Right hindlimb (tissue), 1 donor: ENCODE measurements around the gene LSR.

Experiments used
- DNase-seq: peaks from one replicate; pipeline ENCODE4 v3.0.0-alpha.2; 2018

LSR gene

DNA sequence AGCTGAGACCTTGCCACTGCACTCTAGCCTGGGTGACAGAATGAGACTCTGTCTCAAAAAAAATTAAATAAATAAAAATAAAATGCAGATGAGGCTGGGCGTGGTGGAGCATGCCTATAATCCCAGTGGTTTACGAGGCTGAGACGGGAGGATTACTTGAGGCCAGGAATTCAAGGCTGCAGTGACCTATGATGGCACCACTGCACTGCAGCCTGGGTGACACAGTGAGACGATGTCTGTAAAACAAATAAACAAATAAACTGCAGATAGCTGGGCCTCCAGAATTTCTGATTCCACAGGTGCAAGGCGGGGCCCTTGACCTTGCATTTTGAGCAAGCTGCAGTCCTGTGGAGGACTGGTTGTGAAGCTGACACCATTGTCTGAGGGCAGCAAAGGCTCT, 40.1 kb downstream of the LSR start:
- DNase-seq: no peak

DNA sequence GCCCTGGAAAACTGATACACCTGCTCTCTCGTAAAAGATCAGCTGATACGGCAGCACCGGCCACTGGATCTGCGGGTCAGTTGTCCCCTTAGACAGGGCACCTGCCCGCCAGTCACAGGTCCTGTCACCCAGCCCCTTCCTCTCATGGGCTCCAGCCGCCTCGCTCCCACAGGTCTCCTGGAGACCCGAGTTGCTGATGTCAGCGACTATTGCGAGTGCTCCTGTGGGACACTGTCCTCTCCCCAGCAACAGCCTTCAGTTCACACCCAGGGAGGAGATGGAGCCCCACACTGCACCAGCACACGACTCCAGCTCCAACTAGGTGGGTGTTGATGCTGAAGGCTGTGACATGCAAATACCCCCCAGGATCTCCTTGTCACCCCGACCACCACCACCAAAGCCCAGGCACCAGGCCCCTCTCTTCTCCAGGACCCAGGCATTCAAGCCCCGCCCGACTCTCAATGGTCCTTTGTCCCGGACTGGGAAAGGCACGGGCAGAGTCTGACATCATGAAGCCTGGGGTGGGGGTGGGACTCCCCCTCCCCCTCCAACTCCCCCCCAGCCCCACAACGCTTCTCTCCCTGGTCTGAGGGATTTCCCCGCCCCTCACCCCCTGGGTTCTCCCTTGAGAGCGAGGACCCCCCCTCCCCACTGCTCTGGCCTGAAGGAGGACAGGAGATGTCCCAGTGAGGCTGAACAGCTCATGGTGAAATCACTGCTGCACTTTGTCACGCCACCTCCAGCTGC, 41.8 kb downstream of the LSR start:
- no peak for DNase-seq

DNA sequence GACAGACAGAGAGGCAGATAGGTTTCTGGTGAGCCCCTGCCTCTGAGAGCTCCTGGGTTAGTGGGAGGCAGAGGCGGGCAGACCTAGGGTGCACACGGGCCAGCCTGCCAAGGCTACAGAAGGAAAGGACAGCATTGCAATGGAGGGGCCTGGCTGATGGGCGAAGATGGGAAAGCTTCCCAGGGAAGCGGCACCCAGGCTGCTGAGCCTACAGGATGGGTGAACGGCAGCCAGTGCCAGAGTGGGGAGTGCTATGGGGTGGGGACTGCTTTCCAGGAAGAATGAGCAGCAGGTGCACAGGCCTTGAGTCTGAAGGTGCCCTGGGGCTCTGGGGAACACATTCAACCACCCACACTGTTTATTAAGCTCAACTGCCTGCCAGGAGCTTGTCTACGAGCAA, 42.5 kb downstream of the LSR start:
- no peak for DNase-seq

DNA sequence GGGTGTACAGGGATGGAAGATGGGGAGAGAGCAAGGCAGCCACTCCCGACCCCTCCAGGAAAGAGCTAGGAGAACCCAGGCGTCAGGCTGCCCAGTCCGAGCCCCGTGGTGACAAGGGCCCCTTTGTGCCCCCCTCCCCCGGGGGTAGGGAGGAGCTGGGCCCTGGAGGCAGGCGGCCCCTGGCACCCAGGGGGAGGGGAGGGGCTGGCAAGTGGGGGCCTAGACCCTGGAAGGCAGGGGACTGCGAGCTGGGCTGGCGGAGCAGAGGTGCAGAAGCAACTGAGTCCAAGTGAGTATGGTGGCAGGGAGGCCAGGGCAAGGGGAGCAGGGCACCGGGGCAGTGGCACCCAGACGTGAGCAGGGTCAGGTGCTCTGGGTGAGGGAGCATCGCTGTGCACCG, 43.1 kb downstream of the LSR start, which contains the start of gene MAG:
Gene MAG (plus strand): TSS at position 246 of the 400 bp plus-strand sequence. CDS start 3,248 bp downstream, outside the sequence.
- DNase-seq: no peak

DNA sequence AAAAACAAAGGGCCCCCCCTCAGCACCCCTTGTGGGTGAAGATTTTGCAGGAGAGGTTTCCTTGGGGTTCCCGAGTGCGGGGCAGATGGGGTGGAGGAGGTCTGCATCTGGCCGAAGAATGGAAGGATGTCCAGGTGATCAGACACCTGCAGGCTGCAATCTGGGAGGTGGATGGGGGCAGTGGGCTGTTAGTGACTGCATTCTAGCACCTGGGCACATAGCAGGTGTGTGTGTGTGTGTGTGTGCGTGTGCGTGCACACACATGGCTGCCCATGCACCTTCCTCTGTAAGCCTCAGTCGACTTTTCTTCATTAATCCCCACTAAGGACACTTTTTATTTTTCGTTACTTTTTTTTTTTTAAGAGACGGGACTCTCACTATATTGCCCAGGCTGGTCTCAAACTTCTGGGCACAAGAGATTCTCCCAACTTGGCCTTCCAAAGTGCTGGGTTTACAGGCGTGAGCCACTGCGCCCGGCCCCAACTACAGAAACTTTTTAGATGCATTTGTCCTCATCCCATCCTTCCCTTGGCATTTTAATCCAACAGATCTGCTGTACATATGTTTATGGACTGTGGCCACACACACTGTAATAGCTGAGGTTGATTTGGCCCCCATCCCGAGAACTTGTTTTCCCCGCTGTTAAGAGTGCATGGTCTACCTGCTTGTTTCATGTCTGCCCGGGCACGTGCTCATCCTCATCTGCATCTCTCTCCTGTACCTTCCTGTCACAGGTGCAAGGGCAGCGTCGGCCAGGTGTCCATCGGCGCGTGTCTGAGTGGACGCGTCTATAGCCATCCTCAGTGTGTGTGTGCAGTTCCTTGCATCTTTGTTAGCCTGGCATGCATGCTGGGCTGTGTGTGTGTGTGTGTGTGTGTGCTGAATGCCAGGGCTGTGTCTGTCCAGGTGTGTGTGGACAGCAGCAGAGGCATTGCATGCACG, 43.9 kb downstream of the LSR start:
- DNase-seq: no peak

DNA sequence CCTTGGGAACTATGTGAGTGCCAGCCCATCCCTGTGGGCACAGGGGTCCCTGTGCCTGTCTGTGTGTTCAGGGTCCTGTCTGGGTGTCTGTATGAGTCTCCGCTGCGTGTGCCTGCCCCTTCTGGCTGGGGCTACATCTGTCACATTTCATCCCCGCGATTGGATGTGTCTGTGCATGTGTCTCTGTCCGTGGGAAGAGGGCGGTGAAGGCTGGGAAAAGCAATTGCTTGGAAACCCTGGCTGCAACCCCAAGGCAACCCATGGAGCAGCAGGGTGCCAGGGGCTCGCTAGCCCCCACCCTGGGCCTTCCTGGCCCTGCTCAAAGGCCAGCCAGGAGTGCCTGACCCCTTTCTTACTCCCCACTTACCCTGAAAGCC, 44.5 kb downstream of the LSR start:
- DNase-seq: no peak

DNA sequence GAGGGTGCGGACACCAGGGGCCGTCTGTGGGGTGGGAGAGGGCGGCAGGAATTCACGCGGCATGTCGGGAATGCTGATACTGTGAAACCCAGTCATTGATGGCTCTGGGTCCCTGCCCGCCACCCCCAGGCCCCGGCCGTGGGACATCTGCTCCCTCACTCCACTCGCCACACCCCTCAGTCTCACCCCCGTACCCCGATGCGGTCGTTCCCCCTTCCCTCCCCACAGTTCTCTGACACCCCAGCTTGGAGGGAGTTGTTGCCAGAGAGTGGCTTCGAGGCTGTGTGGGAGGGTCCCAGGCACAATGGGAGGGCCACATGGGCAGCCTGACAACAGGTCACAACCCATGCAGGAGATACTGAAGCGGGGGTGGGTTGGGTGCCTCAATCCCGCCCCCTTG, 45.0 kb downstream of the LSR start:
- no peak for DNase-seq

DNA sequence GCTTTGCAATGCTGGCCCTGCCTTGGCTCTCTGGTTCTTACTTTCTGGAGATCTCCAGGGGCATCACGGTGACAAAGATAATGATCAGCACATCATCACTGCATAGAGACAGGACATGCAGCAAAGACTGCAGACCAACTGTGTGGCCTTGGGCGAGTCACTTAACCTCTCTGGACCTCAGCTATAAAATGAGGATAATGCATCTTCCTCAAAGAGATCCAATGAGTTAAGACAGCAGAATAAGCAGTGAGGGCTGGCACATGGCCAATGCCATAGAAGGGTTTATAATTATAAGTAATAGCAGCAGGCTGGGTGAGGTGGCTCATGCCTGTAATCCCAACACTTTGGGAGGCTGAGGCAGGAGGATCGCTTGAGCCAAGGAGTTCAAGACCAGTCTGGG, 45.5 kb downstream of the LSR start:
- no peak for DNase-seq

DNA sequence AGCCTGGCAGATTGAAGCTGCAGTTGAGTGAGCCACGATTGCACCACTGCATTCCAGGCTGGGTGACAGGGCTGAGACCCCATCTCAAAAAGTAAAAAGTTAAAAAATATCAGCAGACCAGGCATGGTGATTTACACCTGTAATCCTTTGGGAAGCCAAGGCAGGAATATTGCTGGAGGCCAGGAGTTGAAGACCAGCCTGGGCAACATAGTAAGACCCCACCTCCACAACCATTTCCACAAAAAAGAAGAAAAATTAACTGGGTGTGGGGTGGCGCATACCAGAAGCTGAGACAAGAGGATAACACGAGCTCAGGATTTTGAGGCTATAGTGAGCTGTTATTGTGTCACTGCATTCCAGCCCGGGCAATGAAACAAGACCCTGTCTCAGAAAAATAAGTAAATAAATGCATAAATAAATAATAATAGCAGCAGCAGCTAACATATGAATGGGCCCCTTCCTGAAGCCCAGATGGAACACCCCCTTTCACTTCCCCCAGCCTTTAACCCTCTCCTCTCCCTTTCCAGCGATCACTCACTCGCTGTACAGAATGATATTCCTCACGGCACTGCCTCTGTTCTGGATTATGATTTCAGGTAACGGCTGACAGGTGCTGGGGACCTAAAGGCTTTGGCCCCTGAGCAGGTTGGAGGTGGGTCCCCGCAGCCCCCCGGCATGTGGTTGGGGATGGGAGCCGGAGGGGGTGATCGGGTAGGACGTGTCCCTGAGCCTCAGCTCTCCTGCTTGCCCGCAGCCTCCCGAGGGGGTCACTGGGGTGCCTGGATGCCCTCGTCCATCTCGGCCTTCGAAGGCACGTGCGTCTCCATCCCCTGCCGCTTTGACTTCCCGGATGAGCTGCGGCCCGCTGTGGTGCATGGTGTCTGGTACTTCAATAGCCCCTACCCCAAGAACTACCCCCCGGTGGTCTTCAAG, 46.3 kb downstream of the LSR start:
- DNase-seq: no peak

DNA sequence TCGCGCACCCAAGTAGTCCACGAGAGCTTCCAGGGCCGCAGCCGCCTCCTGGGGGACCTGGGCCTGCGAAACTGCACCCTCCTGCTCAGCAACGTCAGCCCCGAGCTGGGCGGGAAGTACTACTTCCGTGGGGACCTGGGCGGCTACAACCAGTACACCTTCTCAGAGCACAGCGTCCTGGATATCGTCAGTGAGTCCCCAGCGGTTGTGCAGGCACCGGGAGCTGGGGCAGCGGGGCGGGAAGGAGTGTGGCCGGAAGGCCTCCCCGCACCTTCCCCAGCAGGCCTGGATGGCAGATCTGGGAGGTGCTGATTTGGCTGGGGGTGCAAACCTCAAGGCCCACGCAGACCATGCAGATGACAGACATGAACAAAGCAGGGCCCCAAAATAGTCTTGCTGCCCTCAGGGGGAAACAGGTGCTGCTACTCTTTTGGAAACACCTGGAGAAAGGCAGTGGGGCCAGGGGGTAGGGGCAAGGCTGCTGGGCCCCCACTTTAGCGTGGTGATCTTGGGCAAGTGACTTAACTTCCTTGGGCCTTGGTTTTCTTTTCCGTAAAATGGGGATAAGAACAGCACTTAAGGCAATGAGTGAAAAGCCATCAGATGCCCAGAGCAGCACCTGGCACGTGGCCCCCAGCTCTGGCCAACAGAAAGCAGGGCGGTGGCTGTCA, 47.1 kb downstream of the LSR start:
- DNase-seq: no peak

DNA sequence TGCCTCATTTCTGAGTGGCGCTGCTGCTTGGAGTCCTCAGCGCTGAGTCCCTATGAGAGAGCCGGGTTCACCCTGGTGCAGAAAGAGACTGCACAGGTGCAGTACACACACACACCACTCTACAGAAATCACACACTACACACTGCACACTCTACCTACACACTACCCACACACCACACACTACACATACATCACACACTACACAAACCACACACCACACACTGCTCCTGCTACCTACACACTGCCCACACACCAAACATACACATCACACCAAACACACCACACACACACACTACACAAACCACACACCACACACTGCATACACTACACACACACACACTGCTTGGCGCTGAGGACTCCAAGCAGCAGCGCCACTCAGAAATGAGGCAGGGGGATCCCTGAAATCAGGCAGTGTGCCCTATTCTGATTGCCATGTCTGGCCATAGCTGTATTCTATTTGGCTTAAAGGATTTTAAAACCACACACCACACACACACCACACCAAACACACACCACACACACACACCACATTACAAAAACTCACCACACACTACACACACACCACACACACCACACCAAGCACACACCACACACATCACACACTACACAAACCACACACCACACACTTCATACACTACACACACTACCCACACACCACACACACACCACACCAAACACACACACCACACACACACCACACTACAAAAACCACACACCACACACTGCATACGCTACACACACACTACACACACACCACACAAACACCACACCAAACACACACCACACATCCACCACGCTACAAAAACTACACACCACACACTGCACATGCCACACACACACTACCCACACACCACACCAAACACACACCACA, 48.1 kb downstream of the LSR start:
- DNase-seq: no peak

DNA sequence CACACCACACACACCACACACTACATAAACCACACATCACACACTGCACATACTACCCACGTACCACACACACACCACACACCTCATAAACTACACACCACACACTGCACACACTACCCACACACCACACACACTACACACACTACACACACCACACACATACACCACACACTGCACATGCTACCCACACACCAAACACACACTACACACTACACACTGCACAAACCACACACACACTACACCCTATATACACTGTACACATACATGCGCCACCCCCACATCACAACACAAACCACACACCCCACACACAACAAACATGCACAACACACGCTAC, 48.7 kb downstream of the LSR start:
- DNase-seq: no peak

DNA sequence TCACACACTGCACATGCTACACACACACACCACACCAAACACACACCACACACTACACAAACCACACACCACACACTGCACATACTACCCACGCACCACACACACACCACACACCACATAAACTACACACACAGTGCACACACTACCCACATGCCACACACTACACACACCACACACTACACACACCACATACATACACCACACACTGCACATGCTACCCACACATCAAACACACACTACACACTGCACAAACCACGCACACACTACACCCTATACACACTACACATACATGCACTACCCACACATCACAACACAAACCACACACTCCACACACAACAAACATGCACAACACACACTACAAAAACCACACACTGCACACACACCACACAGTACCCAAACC, 49.1 kb downstream of the LSR start:
- no peak for DNase-seq

DNA sequence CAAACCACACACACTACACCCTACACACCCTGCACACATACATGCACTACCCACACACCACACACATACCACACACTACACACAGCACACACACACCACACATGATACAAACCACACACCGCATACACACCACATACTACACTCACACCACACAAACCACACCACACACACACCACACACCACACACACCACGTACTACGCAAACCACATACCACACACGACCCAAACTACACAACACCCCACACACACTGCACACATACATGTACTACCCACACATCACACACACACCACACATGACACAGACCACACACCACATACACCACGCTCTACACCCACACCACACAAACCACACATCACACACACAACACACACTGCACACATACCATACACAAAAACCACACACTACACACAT, 49.8 kb downstream of the LSR start:
- no peak for DNase-seq

DNA sequence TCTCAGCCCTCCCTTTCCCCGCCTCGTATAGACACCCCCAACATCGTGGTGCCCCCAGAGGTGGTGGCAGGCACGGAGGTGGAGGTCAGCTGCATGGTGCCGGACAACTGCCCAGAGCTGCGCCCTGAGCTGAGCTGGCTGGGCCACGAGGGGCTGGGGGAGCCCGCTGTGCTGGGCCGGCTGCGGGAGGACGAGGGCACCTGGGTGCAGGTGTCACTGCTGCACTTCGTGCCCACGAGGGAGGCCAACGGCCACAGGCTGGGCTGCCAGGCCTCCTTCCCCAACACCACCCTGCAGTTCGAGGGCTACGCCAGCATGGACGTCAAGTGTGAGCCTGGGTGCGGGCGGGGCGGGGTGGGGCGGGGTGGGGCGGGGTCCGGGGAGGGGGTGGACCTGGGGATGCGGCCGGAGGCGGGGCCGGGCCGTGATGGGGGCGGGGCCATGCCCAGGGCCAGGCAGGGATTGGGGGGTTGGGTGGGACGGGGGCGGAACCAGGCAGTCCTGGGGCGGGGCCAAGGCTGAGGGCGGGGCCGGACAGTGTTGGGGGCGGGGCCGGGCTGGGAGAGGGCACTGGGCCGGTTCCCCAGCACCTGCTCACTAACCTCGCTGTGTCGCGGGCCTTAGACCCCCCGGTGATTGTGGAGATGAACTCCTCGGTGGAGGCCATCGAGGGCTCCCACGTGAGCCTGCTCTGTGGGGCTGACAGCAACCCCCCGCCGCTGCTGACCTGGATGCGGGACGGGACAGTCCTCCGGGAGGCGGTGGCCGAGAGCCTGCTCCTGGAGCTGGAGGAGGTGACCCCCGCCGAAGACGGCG, 50.9 kb downstream of the LSR start:
- no peak for DNase-seq

DNA sequence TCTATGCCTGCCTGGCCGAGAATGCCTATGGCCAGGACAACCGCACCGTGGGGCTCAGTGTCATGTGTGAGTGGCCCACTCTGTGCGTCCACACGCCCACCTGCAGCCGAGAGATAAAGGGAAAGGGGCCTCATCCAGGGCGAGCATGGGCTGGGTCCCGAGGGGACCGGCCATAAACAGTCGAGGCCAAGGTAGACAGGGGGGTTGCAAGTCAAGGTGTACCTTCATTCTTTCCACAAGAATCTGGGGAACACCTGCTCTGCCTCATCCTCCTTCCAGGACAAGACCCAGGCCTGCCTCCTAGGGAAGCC, 51.5 kb downstream of the LSR start:
- no peak for DNase-seq

DNA sequence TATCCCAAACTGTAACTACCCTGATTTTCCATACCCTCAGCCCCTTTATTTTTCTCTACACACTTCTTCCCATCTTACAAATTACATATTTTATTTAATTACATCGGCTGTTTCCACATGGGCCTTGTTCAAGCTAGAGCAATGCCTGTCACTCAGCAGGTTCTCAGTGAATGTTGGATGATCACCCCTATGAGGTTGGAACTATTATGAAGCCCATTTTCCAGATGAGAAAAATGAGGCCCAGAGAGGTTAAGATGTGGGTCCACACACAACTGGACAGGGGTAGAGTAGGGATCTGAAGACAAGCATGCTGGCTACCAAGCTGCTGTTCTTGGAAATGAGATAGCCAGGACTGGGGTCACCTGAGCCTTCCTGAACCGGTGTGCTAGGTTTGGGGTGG, 53.2 kb downstream of the LSR start:
- no peak for DNase-seq

DNA sequence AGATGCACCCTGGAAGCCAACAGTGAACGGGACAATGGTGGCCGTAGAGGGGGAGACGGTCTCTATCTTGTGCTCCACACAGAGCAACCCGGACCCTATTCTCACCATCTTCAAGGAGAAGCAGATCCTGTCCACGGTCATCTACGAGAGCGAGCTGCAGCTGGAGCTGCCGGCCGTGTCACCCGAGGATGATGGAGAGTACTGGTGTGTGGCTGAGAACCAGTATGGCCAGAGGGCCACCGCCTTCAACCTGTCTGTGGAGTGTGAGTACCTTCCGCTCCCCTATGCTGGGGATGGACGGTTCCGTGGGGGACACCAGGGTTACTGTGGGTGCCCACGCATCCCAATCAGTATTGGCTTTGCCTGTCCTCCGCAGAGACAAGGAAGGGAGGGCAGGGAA, 53.6 kb downstream of the LSR start:
- DNase-seq: no peak

DNA sequence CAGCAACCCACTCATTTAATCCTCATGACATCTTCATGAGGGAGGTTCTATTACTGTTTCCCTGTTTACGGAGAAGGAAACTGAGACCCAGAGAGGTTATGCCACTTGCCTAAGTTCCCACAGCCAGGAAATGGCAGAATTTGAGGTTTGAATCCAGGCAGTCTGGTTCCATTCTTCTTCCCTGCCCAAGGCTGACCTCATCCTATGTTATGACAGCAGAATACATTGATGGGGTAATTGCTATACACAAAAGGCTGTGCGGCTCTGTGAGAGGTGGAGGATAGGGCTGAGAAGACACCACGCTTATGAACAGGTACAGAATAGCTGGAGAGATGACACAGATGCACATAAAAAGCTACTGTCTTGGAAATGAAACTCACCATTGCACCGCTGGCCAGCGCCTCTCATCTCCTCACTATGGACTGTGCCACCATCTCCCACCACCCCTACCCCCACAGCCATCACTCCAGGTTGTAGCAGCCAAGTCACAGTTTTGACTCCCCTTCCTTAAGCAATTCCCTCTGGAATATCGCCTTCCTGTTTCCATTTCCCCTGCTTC, 54.6 kb downstream of the LSR start:
- no peak for DNase-seq

DNA sequence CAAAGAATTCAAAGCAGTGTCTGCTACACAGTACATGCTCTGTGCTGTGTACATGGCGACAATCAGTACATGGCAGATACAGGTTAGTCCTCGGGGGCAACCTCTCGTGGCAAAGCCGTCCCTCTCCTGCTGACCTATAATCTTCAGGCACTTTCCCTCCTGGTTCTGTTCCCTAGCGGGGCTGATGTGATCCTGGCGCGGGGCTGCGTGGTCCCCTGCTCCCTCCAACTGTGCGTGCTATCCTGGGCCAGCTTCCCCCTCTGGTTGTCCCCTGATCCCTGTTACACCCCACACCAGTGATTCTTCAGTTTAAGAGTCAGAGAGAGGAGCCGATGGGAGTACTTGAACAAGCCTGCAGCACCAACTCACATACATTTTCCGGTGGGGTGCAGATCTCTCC, 55.2 kb downstream of the LSR start:
- DNase-seq: no peak

DNA sequence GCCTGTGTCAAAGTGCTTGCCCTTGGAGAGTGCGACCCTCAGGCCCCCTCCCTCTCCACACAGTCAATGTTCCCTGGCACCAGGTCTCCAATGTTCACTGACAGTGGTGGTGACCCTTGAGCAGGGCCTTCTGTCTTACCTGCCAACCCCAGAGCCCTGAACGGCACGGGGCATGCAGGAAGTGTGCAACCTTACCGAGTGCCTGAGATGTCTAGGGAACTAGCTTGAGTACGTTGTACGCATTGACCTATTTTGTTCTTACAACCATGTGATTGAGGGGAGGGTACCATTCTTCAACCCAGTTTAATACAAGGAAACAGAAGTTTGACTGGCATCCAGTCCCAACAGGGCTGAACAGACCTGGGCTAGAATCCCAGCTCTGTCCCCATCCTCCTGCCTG, 56.4 kb downstream of the LSR start:
- no peak for DNase-seq
